Stimulated activated CD4-positive, alpha-beta T cell treated with anti-CD3 and anti-CD28 coated beads, Interleukin-15, amount 100 ng/mL, for 48 hours (primary cell): ENCODE data around the gene RIMBP3B.
"Not testable (repeated sequence)": the region's sequence is repeated elsewhere in the genome, so short reads cannot be mapped to it uniquely, and the experiment has no call there.

ENCODE experiments used
- DNase-seq, 2 donors: peaks; one replicate each; pipeline ENCODE4 v3.0.0-alpha.2; 2020; ENCODE audit warnings: low read depth in 2 of 2

The RIMBP3B gene

GRCh38 chr22:21416375-21416774, 32.8 kb downstream of the RIMBP3B start:
- not testable (repeated sequence) for DNase-seq

DNA sequence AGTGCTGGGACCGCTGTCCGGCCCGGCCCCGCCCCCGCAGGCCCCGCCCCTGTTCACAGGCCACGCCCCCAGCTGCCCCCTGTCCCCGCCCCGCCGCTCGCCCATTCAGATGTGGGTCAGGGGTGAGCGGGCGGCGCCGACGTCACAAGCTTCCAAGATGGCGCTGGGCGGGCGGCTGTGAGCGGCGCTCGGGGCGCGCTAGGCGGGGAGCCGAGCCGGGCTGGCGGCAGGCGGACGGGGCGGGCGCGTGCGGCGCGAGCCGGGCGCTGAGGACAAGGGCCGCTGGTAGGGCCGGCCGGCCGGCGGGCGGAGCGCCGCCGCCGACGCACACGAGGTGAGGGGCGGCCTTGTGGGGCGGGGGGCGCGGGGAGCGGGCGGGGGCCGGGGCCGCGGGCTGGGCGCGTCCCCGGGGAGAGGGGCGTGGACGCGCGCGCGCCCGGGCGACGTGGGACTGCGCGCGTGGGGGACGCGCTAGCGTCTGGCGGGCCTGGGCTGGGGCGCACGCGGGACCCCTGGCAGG, 33.7 kb downstream of the RIMBP3B start, which contains the start of gene HIC2:
Gene HIC2, plus strand, starts transcription at position 145 of the 520 bp plus-strand sequence. CDS start 25,461 bp downstream, outside the sequence.
- not testable (repeated sequence) for DNase-seq

- DNase-seq, result not testable (repeated sequence)
Measured at GRCh38 chr22:21417853-21418252, 34.3 kb downstream of the RIMBP3B start.

GRCh38 chr22:21418974-21419638, 35.6 kb downstream of the RIMBP3B start:
- not testable (repeated sequence) for DNase-seq

GRCh38 chr22:21420180-21420763, 36.7 kb downstream of the RIMBP3B start:
- not testable (repeated sequence) for DNase-seq

DNA sequence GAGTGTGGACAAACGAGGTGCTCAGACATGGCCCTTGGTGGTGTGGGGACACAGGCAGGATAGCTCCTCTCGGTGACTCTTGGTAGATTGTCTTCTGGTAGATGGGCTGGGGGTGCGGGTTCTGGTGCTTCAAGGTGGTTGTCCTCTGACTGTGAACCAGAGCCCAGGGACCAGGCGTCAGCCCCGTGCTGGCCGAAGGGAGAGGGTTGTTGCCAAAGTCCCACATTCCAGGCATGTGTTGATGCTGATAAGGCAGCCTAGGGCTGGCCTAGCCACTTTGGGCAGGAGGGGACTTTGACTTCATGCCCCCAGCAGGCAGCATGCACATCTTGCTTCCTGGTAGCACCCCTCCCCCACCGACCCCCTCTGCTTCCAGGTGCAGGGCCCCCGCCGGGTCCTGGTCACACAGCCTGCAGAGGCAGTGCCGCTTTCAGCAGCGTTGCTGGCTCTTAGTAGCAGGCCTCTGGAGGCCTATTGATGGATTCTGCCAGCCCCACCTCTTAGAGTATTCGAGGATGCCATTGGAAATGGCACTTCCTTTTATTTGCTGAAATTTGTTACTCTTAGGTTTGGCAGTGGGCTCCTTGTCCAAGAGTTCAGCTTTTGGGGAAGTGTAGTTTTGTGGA, 40.6 kb downstream of the RIMBP3B start:
- DNase-seq, result not testable (repeated sequence)

GRCh38 chr22:21434378-21435233, 51.1 kb downstream of the RIMBP3B start:
- not testable (repeated sequence) for DNase-seq

GRCh38 chr22:21435998-21436810, 52.7 kb downstream of the RIMBP3B start:
- DNase-seq, result not testable (repeated sequence)

DNA sequence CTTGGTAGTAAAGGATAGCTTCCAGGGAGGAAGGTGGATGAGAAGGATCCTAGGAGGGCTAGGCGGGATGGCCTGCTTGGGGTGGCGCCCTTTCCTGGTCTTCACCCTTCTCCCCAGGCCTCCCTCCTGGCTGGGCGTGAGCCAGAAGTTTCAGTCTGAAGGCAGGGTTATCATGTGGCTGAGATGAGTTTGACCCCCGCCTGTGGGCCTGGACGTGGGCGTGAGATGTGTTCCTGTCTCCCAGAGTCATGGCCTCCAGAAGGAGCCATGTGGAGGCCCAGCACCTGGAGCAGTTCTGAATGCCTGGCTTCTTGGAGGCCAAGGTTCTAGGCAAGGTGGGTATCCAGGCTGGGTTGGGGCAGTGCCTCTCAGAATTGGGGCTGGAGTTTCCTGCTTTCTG, 54.5 kb downstream of the RIMBP3B start:
- not testable (repeated sequence) for DNase-seq
